ENCODE data around the gene APCDD1.
"Not testable (repeated sequence)": the region's sequence is repeated elsewhere in the genome, so short reads cannot be mapped to it uniquely, and the experiment has no call there.

The APCDD1 gene

GRCh38 chr18:10530852-10531251, 76.4 kb downstream of the APCDD1 start:
- DNase-seq = peak; percentile 70

- no peak for DNase-seq
These were observed 78.7 kb downstream of the APCDD1 start for GRCh38 chr18:10533111-10533510.

- DNase-seq = no peak
These were observed 81.8 kb downstream of the APCDD1 start for GRCh38 chr18:10536280-10536679.

GRCh38 chr18:10537765-10538164, 83.3 kb downstream of the APCDD1 start:
- no peak for DNase-seq

- DNase-seq = not testable (repeated sequence)
These were observed 84.7 kb downstream of the APCDD1 start for GRCh38 chr18:10539124-10539523.
